HG02678 (cell line): ENCODE data around the gene CREB3L2.
"Not testable (repeated sequence)": the region's sequence is repeated elsewhere in the genome, so short reads cannot be mapped to it uniquely, and the experiment has no call there.

Experiments
- ATAC-seq: cut with Tn5 transposase; IDR thresholded peaks from one replicate; pipeline ENCODE4 v1.9.1; 2021; ENCODE audit warnings: mild to moderate bottlenecking, moderate library complexity; ENCODE audit not compliant: unreplicated experiment

The CREB3L2 gene

GRCh38 chr7:137974766-137975165 is 27.1 kb downstream of the CREB3L2 start:
- ATAC-seq = no peak

- no peak for ATAC-seq
Observed at GRCh38 chr7:137970253-137970975, 31.5 kb downstream of the CREB3L2 start.

DNA sequence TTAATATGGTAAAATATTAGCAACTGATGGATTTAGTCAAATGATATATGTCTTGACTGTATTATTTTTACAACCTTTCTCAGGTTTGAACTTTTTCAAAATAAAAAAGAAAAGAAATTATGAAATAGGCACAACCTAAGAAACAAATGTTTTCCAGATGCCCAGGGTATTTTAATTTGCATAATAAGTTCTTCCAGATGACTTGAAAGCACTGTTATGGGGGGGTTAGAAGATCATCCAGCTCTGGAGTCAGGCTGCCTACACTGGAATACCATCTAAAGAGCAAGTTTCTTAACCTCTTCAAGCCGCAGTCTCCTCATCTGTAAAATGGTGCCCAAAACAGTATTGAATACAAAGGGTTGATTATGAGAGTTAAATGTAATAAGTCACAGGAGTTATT is 32.1 kb downstream of the CREB3L2 start:
- ATAC-seq = no peak

GRCh38 chr7:137968890-137969289 is 33.0 kb downstream of the CREB3L2 start:
- no peak for ATAC-seq

DNA sequence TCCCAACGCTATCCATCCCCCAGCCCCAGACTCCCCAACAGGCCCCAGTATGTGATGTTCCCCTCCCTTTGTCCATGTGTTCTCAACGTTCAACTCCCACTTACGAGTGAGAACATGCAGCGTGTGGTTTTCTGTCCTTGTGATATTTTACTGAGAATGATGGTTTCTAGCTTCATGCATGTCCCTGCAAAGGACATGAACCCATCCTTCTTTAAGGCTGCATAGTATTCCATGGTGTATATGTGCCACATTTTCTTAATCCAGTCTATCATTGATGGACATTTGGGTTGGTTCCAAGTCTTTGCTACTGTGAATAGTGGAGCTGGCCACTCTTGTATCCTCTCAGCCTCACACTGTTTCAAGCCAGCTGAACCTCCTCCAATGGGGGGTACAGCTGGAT is 33.5 kb downstream of the CREB3L2 start:
- not testable (repeated sequence) for ATAC-seq

DNA sequence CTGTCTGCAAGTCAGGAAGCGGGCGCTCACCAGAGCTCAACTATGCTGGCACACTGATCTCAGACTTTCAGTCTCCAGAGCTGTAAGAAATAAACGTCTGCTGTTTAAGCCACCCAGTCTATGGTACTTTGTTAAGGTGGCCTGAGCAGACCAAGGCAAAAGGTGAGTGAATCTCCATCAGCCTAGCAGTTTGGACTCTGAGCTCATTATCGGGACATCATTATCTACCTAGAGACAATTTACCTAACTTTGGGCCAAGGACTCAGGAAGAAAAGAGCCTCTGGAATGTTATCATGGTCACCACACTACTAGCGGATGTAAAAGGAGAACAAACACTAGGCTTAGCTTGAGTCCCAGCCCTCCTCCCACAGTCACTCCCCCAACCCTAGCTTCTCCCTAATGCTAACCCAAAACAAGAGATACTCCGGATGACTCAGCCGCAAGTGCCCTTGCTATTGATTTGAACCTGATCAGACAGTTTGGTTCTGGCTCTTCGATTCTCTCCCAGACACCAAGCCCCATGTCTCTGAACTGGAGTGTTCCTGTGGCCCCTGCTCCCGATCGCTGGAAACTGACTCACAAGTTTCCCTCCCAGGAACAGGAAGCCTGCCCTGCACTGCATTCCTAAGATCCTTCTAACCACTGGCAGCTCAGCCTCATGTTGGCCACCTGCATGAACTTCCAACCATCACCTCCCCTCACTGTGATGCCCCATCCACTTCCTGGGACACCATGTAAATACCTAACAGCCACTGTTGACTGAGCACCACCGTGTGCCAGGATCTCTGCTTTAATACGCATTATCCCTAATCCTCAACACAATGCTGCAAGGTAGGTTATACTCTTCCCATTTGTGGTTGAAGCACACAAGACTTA is 34.5 kb downstream of the CREB3L2 start:
- ATAC-seq = no peak

- no peak for ATAC-seq
Observed at GRCh38 chr7:137966641-137967142, 35.2 kb downstream of the CREB3L2 start.

DNA sequence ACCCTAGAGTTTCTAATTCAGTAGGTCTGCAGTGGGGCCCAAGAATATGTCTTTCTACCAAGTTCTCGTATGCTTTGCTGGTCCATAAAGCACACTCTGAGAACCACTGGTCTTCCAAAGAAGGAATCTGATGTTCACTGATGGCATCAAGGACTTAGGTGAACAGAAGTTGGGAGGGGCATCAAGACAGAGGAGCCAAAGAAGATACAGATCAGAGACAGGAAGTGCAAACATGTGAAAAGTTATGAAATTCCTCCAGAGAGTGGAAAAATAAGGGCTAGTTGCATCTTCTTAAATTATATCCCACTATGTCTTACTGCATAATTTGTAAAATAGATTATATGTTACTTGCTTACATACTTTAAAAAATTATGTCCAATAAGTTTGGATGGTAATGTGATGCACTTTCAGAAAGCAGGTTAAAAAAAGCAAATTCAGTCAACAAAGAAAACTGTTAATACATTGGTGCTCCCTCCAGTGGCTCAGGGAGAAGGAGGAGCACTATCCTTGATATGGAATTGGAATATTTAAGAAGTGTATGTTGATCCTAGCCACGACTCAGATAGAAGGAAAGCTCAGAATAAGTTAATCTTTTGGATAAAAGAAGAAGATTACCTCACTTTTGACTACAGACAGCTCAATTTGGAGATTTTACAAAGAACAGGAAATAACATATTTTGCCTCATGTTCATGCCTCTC is 35.8 kb downstream of the CREB3L2 start:
- no peak for ATAC-seq

DNA sequence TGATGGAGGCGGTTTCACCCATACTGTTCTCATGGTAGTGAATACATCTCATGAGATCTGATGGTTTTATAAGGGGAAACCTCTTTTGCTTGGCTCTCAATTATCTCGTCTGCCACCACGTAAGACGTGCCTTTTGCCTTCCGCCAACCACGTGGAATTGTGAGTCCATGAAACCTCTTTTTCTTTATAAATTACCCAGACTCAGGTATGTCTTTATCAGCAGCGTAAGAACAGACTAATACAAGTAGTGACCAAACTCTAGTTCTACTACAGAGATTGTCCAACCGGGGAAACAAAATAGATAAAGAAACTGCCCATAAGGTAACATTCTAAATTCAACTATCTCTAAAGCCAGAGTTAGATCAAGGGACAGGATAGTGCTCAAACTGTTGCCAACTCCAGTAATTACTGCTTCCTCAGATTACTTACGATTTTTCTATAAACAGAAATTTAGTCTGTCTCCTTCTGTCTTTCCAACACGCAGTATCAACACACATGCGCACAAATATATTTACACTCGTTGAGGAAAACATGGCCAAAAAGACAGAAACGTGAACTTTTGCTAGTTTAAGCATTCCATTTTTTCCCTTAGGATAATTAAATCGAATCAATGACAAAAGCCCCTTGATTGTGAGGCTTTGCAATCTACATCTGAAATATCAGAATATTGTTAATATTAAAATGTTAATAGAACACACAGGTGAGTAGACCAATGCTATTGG is 36.9 kb downstream of the CREB3L2 start:
- ATAC-seq = no peak

- ATAC-seq = no peak
Observed at GRCh38 chr7:137962875-137963507, 38.9 kb downstream of the CREB3L2 start.

DNA sequence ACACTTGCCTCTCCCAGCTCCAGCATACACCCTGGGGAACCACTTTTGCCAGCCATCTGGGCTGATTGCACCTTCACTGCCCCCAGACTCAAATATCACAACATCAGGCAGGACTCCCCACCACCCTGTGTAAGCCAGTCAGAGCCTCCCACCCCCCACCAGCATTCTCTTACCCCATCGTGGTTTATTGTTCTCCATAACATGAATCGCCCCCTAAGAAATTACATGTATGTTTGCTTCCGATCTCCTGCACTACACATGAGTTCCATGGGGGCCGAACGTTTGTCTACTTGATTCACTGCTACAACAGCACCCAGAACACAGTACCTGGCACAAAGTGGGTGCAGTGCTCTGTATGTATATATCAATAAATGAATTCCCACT is 39.4 kb downstream of the CREB3L2 start:
- ATAC-seq = no peak

DNA sequence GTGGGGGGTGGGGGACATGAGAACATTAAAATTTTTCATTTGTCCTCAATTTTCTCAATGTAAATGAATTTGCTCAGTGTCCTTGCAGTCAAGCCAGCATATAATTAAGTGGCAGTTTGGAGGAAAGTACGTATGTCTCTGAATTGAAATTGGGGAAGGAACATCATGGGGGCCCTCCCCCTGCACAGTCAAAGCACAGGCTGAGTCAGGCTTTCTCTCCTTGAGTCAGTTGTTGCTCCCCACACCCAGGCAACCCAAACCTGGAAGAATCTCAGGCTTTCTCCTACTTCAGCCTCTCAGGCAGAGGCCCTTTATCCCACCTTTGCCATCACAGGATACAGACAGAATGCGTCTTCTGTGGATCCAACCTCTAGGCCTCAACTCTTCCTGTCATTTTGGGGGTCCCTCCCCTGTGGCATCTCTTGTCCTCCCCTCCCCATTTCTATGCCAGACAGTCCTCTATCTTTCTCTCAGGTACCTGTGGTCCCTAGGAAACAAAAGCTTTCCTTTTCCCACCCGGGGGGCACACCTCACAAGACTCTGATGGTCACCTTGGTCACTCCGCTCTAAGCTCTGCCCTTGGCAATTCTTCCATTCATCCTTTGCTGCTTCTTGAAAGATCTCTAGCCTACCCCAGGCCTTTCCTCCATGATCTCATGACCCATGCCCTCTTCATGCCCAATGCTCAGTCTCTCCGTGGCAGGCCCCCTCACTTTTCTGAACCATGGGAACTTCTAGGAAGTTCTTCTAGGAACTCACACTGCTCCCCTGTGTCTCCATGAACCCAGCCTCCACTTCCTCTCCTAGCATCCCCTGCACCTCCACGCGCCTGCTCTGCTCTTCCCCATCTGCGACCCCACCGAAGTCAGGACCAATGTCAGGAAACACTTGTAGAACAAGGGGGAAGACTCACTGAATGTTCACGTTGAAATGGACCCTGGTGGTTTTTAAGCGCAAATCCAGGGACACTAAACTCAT is 40.4 kb downstream of the CREB3L2 start:
- ATAC-seq = peak; percentile 72

DNA sequence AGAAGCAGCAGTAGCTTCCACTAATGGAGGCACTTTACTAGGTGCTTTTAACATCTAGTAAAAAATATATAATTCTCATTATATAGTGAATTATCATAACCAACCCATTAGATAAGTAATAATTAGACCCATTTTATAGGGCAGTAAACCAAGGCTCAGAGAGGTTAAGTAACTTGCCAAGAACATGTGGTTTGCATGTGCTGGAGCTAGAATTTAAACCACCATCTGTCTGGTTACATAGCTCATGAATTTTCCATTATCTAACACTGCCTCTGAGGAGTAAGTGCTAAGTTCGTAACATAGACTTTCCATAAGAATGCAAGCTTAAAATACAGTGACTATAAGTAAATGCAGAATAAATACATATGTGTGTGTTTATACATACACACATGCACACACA is 41.9 kb downstream of the CREB3L2 start:
- ATAC-seq = no peak

DNA sequence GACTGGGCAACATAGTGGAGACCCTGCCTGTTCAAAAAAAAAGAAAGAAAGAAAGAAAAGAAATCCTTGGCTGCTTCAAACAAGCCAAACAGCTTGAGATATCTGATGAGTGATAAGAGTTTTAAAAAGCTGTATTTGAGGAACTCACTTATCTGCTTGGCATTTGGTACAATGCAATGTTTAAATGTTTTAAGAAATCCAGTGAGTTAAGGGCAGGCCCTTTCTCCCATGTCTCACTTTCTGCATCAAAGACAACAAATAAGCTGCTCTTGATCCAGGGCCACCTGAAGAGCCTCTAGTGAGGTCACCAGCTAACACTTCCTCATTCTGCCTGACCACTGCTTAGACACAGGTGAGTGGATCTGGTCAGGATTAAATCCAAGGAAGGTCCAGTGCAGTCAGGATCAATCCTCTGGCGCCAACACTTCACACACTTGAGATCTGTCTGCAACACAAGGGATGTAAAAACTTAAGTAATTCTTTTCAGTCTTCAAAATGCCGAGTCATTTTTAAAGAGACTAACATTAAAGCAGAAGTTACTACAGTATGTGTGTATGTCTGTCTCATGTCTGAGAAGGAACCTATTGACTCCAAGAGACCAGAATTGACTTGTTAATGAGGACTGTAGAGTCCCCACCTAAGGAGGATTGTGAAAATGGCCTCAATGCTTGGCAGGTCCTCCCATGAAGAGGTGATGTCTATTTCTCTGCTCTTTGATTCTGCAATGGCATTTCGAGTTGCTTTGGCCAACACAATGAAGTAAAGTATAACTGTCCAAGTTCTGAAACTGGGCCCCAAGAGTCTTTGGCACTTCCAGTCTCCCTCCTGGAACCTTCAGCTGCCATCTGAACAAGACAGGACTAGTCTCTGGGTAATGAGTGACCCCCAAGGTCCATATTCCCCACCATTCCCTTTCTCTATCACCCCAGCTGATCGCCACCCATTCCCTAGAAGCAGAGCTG is 43.1 kb downstream of the CREB3L2 start:
- peak; percentile 47 for ATAC-seq

DNA sequence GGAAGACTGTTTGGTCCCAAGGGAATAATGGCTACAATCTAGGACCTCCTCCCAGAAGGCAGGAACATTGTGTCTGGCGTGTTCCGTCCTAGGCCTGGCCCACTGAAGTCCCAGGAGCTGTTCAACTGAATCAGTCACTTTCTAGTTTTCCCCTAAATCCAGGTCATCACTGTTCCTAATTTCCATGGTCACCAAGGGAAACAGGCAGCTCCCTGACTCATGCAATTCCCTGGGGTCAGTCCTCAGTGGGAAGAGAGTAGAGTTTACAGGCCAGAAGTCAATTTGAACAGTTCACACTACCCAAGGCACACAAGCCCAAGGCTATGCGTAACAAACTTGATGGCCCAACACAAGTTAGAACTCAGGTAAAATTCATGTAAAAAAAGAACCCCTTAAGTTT is 44.0 kb downstream of the CREB3L2 start:
- ATAC-seq = no peak

- ATAC-seq = no peak
Observed at GRCh38 chr7:137956591-137956990, 45.3 kb downstream of the CREB3L2 start.

GRCh38 chr7:137956183-137956582 is 45.7 kb downstream of the CREB3L2 start:
- no peak for ATAC-seq

DNA sequence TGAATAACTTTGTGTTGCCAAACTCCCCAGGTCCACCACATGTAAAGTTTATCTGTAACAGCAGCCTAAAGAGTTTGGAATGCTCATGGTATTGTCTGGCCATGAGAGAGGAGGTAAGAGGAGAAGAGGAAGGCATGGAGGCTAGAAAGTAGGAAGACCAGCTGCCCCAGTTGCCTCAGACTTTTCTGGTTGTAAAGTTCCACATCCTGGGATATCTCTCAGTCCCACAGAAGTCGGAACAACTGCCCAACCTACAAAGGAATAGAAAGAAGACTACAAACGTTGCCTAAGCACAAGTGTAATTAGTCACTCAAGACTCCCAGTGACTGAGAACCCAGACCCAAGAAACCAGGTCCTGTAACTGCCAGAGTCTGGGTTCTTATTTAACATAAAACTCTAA is 47.3 kb downstream of the CREB3L2 start:
- ATAC-seq = no peak
